PC-3 (cell line): ENCODE results near the gene ZNF628. TPM values are rescaled to one million over a fixed set of nuclear protein-coding genes. Genes with fewer than 3 reads are reported as not detected.

Source experiments
- ATAC-seq: fragments of 200-7000 bp; cut with Tn5 transposase; 2 replicates; pipeline ENCODE4 v1.9.1; 2020; ENCODE audit warnings: mild to moderate bottlenecking, moderate library complexity
- BruUV-seq: library from RNA; stranded (reverse); fragments of 400-500 nt; replicated peaks from 2 replicates; lab custom pipeline; 2021; lab: Mats Ljungman, UMichigan
- CTCF ChIA-PET: fragments of 300-600 bp; sonication (Branson Sonifier 250); formaldehyde crosslinking; loops from one replicate; lab custom pipeline; 2022; ENCODE audit warnings: antibody characterized with exemption; lab: Charles Lee
- POLR2A ChIA-PET: fragments of 300-600 bp; sonication (Branson Sonifier 250); formaldehyde crosslinking; loops from one replicate; lab custom pipeline; 2022; ENCODE audit warnings: antibody characterized with exemption; ENCODE audit not compliant: unreplicated experiment; lab: Charles Lee
- DNase-seq: peaks from one replicate; pipeline ENCODE4 v3.0.0-alpha.2; 2015
- H2AFZ ChIP-seq: fragments of 300-600 bp; sonication (generic); 2 replicates; pipeline ENCODE4 v1.6.0; 2016; ENCODE audit warnings: antibody characterized with exemption, low read length
- H3F3A ChIP-seq: fragments of 300-600 bp; sonication (generic); one replicate; pipeline ENCODE4 v1.6.0; 2017; ENCODE audit warnings: antibody characterized with exemption, low read length, control low read depth, mild to moderate bottlenecking; ENCODE audit not compliant: unreplicated experiment
- H3K27ac ChIP-seq: fragments of 300-600 bp; sonication (generic); 2 replicates; pipeline ENCODE4 v1.5.1; 2016; ENCODE audit warnings: mild to moderate bottlenecking, low read length
- H3K27me3 ChIP-seq: fragments of 300-600 bp; sonication (generic); 2 replicates; pipeline ENCODE4 v1.6.1; 2016; ENCODE audit warnings: low read length, mixed read lengths
- H3K36me3 ChIP-seq: fragments of 300-600 bp; sonication (generic); 2 replicates; pipeline ENCODE4 v1.6.1; 2016; ENCODE audit warnings: low read depth, mixed run types, low read length, mixed read lengths
- H3K4me1 ChIP-seq: fragments of 300-600 bp; sonication (generic); 2 replicates; pipeline ENCODE4 v1.5.1; 2016; ENCODE audit warnings: low read length; ENCODE audit not compliant: insufficient read depth
- H3K4me2 ChIP-seq: fragments of 300-600 bp; sonication (generic); 2 replicates; pipeline ENCODE4 v1.6.0; 2016; ENCODE audit warnings: low read length
- H3K4me3 ChIP-seq: fragments of 300-600 bp; sonication (generic); 2 replicates; pipeline ENCODE4 v1.5.1; 2016; ENCODE audit warnings: mild to moderate bottlenecking, low read length, mixed read lengths
- H3K79me2 ChIP-seq: fragments of 300-600 bp; sonication (generic); 2 replicates; pipeline ENCODE4 v1.6.1; 2017; ENCODE audit warnings: low read length, mixed read lengths
- H3K9ac ChIP-seq: fragments of 300-600 bp; sonication (generic); 2 replicates; pipeline ENCODE4 v1.6.0; 2016; ENCODE audit warnings: mild to moderate bottlenecking, low read length
- H3K9me2 ChIP-seq: fragments of 300-600 bp; sonication (generic); replicated peaks from 2 replicates; pipeline ENCODE4 v1.6.1; 2016; ENCODE audit warnings: mixed run types, low read length, mixed read lengths
- H3K9me3 ChIP-seq: fragments of 300-600 bp; sonication (generic); 2 replicates; pipeline ENCODE4 v1.6.1; 2016; ENCODE audit warnings: low read length, mixed read lengths
- H4K20me1 ChIP-seq: fragments of 300-600 bp; sonication (generic); 2 replicates; pipeline ENCODE4 v1.6.1; 2016; ENCODE audit warnings: low read length, mixed read lengths
- CTCF ChIP-seq: fragments of 300-600 bp; sonication (generic); conservative IDR thresholded peaks from 2 replicates; pipeline ENCODE4 v1.5.1; 2017; ENCODE audit warnings: antibody characterized with exemption, low read depth, mild to moderate bottlenecking, low read length
- EZH2 ChIP-seq: fragments of 300-600 bp; sonication (generic); IDR thresholded peaks from one replicate; pipeline ENCODE4 v1.6.1; 2017; ENCODE audit warnings: antibody characterized with exemption, mild to moderate bottlenecking, low read length; ENCODE audit not compliant: unreplicated experiment
- EZH2phosphoT487 ChIP-seq: fragments of 300-600 bp; sonication (generic); IDR thresholded peaks from 2 replicates; pipeline ENCODE4 v1.6.1; 2018; ENCODE audit warnings: mild to moderate bottlenecking, antibody characterized with exemption, low read length, borderline replicate concordance
- intact Hi-C: fragments of 100-400 bp; cut with micrococcal nuclease; formaldehyde crosslinking; loops from 2 replicates; pipeline ENCODE4 v1.9.0; 2023
- total RNA-seq: library from RNA; depleted of rRNA; stranded (reverse); fragments of >200 nt; gene quantifications from 2 replicates; pipeline ENCODE4 v1.2.3, GENCODE V29; 2014

Gene ZNF628
- total RNA-seq, 1 experiment from 2014 or later = 11.8 TPM

GRCh38 chr19:55484593-55485438 is 8.4 kb downstream of the ZNF628 start, which contains the start of gene NAT14:
Gene NAT14, plus strand, starts transcription at chr19:55485188. Its CDS starts 521 bp downstream, at chr19:55485709.
- DNase-seq = peak; percentile 57
- H3K4me2 ChIP-seq = peak within 1 kb of the TSS; percentile 84
- ATAC-seq = peak; percentile 28
- H3K36me3 ChIP-seq = no peaks in the 10 kb centered on the region
- no TSS peak for BruUV-seq
- POLR2A ChIA-PET = interaction anchor here (0.5 to 0.7 kb wide), 2 partner anchors 77 to 1054 kb away, joined by 4 to 7 read pairs; partner anchors contain the start of gene UBE2S
- CTCF ChIA-PET = interaction anchor here (0.7 to 1.6 kb wide), 3 partner anchors 17 to 169 kb away, joined by 3 to 4 read pairs (median 3); no protein-coding TSS in a partner anchor
- H3K9me3 ChIP-seq = no peaks in the 10 kb centered on the region
- peak within 1 kb of the TSS; percentile 72 for H3K4me3 ChIP-seq
- 0 out of 2 replicates have a peak within 1 kb of the TSS, but pooled peaks have one; percentile 7 for H3K27ac ChIP-seq
- peak within 1 kb of the TSS; percentile 55 for H2AFZ ChIP-seq
- TF ChIP-seq EZH2 (no peak), CTCF (no peak), EZH2phosphoT487 (no peak)
- H3K79me2 ChIP-seq = 0 out of 2 replicates have a peak, but pooled peaks cover 1% of the 10 kb centered on the region
- intact Hi-C loops = no loop called here
- H3F3A ChIP-seq = peaks cover 3% of the 10 kb centered on the region
- no peaks in the 10 kb centered on the region for H3K9me2 ChIP-seq
- H4K20me1 ChIP-seq = no peaks in the 10 kb centered on the region
- peaks cover 33% of the 10 kb centered on the region for H3K4me1 ChIP-seq
- H3K9ac ChIP-seq = peak within 1 kb of the TSS; percentile 68
- no peaks in the 10 kb centered on the region for H3K27me3 ChIP-seq

- ATAC-seq (no peak), DNase-seq (no peak)
- Histone ChIP-seq H3K4me2 (peak overlapping the region; percentile 84), H3K9me3 (no peaks in the 10 kb centered on the region), H3K4me3 (peak overlapping the region; percentile 72), H3F3A (peaks cover 3% of the 10 kb centered on the region), H3K9me2 (no peaks in the 10 kb centered on the region), H3K79me2 (no peaks in the 10 kb centered on the region), H3K27me3 (no peaks in the 10 kb centered on the region), H3K4me1 (peaks cover 33% of the 10 kb centered on the region), H3K9ac (peak overlapping the region; percentile 68), H2AFZ (peak overlapping the region; percentile 55), H3K27ac (0 out of 2 replicates have a peak overlapping the region, but pooled peaks have one; percentile 7), H4K20me1 (no peaks in the 10 kb centered on the region), H3K36me3 (no peaks in the 10 kb centered on the region)
- ChIA-PET POLR2A (interaction anchor here (0.5 kb wide), 1 partner anchor 1055 kb away, joined by 4 read pairs; no protein-coding TSS in a partner anchor), CTCF (interaction anchor here (1.3 to 1.6 kb wide), 2 partner anchors 18 kb away, joined by 3 to 4 read pairs; no protein-coding TSS in a partner anchor)
- TSS peak; percentile 61 for BruUV-seq
- TF ChIP-seq EZH2phosphoT487 (no peak), EZH2 (no peak), CTCF (no peak)
- intact Hi-C loops = no loop called here
Measured at GRCh38 chr19:55485439-55486011, 9.1 kb downstream of the ZNF628 start.
